Measurements from ENCODE around the gene SPTLC1.

The SPTLC1 gene

GRCh38 chr9:92097997-92098482, 17.2 kb downstream of the SPTLC1 start:
- DNase-seq: peak; percentile 67

- DNase-seq: no peak
Measured at GRCh38 chr9:92095236-92095635, 20.0 kb downstream of the SPTLC1 start.

GRCh38 chr9:92094655-92095054, 20.6 kb downstream of the SPTLC1 start:
- no peak for DNase-seq

GRCh38 chr9:92077888-92078287, 37.3 kb downstream of the SPTLC1 start:
- DNase-seq: no peak

GRCh38 chr9:92071634-92072033, 43.6 kb downstream of the SPTLC1 start:
- DNase-seq: no peak

- no peak for DNase-seq
Measured at GRCh38 chr9:92066168-92066567, 49.0 kb downstream of the SPTLC1 start.

- DNase-seq: no peak
Measured at GRCh38 chr9:92064711-92065110, 50.5 kb downstream of the SPTLC1 start.

GRCh38 chr9:92061184-92061583, 54.0 kb downstream of the SPTLC1 start:
- no peak for DNase-seq

- no peak for DNase-seq
Measured at GRCh38 chr9:92059661-92060060, 55.6 kb downstream of the SPTLC1 start.

- no peak for DNase-seq
Measured at GRCh38 chr9:92058723-92059444, 56.3 kb downstream of the SPTLC1 start.

GRCh38 chr9:92058026-92058425, 57.2 kb downstream of the SPTLC1 start:
- DNase-seq: no peak

GRCh38 chr9:92057226-92057625, 58.0 kb downstream of the SPTLC1 start:
- DNase-seq: no peak

GRCh38 chr9:92055624-92056023, 59.6 kb downstream of the SPTLC1 start:
- DNase-seq: no peak

- DNase-seq: no peak
Measured at GRCh38 chr9:92048924-92049625, 66.1 kb downstream of the SPTLC1 start.

GRCh38 chr9:92047500-92047899, 67.7 kb downstream of the SPTLC1 start:
- DNase-seq: no peak

GRCh38 chr9:92046676-92047075, 68.5 kb downstream of the SPTLC1 start:
- no peak for DNase-seq

GRCh38 chr9:92044936-92045335, 70.3 kb downstream of the SPTLC1 start:
- no peak for DNase-seq

- DNase-seq: no peak
Measured at GRCh38 chr9:92043002-92043401, 72.2 kb downstream of the SPTLC1 start.

- DNase-seq: no peak
Measured at GRCh38 chr9:92042260-92042659, 73.0 kb downstream of the SPTLC1 start.

- DNase-seq: no peak
Measured at GRCh38 chr9:92036756-92037155, 78.5 kb downstream of the SPTLC1 start.

- DNase-seq: no peak
Measured at GRCh38 chr9:92036411-92036746, 78.8 kb downstream of the SPTLC1 start.

- peak; percentile 11 for DNase-seq
Measured at GRCh38 chr9:92035687-92036410, 79.4 kb downstream of the SPTLC1 start.

- no peak for DNase-seq
Measured at GRCh38 chr9:92035146-92035545, 80.1 kb downstream of the SPTLC1 start.

All from right kidney (tissue), 1 donor.